HG03439 (cell line): ENCODE measurements around the gene ABHD5.
"Not testable (repeated sequence)": the region's sequence is repeated elsewhere in the genome, so short reads cannot be mapped to it uniquely, and the experiment has no call there.

Experiments used
- ATAC-seq: cut with Tn5 transposase; IDR thresholded peaks from one replicate; pipeline ENCODE4 v1.9.1; 2021; ENCODE audit warnings: mild to moderate bottlenecking, moderate library complexity; ENCODE audit not compliant: unreplicated experiment

The ABHD5 gene

DNA sequence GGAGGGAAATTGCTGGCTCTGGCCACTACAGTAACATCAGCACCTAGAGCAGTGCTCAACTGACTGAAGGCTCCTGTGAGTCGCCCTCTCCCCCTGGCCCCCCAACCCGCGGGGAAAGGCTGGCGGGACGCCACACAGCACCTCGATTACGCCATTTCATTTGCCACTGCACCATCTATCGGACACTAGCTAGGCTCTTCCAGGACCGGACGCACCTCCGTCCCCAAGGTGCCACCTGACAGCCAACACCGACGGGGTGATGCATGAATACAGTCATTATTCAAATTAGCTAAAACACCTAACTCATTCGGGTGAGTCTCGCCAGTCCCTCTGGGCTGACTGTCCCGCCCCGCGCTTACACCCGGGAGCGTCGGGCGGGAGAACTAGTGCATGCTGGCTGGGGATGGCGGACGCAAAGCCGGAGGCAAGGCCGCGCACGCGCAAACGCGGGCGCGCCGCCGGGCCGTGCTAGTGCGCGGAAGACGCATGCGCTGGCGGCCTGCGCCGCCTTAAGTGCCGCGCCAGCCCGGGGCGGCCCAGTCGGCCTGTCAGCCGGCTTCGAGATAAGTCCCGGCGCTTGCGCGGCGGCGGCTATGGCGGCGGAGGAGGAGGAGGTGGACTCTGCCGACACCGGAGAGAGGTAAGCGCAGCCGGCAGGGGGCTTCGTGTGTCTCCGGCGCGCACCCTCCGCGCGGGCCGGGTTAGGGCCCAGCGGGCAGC is at the start of gene ABHD5:
Gene ABHD5 (plus strand): TSS at position 539 of the 720 bp plus-strand sequence. CDS start 55 bp downstream, at position 594.
- peak; percentile 90 for ATAC-seq

DNA sequence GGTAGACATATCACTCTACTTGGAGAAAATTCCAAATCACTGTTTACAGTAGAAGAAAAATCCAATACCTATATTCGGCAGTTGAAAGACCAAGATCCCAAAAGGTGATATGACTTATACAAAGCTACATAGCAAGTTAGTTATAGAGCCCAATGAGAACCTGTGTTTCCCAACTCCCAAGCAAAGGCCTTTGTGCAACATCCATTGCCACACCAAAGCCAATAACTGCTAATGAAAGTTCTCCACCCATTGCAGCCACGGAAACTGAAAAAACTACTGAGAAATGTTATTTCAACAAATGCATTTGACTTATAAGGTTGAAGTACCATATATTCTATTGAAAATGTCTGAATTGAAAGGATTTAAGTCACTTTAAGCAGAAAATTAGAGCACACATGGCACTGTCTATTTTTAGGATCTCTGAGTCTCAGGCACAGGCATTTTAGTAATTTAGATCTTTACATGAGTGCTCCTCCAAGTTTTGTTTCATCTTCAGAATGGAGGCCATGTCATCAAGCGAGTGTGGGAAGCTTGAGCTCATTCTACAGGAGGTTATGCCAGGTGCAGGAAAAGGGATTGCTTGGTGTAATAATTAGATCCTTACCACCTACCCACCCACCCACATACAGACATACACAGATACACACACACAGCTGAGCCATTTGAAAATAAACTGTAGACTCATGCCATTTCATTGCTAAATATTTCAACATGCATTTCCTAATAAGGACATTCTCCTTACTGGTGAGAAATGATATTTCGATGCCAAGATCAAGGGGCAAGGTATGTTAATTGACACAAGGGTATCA is 49.2 kb upstream of the ABHD5 start:
- ATAC-seq, result no peak

DNA sequence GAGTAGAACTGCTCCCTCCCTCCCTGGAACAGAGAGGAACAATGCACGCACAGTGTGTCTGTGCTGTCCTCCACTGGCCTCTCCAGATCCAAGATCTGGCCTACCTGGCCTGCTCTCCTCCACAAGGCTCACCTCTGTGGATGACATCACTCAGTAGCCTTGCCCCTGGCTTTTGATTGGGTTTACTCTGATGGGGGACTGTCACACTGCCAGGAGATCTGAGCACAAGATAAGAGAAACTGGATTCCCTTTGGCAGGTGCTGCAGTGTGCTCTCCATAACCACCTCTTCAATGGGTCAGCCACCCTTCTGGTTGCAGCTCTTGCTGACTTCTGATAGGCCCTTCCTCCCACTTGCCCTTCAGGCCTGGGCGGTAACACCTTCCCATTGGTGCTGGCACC is 46.3 kb upstream of the ABHD5 start:
- no peak for ATAC-seq

DNA sequence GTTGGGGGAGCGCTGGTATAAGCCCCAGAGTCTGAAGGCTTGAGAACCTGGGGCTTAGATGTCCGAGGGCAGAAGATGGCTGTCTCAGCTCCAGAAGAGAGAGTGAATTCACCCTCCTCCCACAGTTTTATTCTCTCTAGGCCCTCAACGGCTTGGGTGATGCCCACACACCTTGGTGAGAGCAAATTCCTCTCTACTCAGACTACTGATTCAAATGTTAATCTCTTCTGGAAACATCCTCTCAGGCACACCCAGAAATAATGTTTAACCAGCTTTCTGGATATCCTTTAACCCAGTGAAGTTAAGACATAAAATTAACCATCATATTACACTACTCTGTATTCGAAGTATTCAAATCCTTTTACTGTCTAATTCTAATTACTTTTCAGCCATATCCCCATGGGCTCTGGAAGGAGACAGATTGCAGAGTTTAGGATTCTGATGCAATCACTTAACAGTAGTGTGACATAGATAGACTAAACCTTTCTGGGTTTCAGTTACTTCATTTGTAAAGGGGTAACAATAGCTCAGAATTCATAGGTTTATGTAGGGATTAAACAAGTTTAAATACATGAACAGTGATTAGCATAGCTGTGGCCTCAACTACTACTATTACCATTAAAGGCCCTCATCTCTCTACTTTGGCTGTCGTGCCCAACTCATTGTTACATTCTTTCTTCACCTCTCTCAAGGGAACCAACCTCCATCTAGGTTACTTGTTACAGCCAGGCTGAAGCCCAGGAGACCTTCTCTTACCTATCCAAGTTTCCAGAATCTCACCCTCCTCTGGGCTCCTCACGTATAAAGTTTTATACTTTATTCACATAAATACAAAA is 43.2 kb upstream of the ABHD5 start:
- ATAC-seq, result no peak

DNA sequence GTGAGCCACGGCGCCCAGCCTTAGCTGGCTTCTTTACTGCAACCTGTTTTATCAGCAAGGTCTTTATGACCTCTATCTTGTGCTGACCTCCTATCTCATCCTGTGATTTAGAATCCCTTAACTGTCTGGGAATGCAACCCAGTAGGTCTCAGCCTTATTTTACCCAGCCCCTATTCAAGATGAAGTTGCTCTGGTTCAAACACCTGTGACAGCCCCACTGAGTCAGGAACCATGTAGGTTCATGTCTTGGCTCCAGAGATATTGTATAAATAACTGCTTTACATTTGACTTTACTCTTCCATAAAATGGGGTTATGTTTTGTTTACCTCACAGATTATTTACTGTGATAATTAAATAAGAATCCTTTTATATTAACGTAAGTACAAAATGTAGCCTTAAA is 41.8 kb upstream of the ABHD5 start:
- ATAC-seq, result no peak

DNA sequence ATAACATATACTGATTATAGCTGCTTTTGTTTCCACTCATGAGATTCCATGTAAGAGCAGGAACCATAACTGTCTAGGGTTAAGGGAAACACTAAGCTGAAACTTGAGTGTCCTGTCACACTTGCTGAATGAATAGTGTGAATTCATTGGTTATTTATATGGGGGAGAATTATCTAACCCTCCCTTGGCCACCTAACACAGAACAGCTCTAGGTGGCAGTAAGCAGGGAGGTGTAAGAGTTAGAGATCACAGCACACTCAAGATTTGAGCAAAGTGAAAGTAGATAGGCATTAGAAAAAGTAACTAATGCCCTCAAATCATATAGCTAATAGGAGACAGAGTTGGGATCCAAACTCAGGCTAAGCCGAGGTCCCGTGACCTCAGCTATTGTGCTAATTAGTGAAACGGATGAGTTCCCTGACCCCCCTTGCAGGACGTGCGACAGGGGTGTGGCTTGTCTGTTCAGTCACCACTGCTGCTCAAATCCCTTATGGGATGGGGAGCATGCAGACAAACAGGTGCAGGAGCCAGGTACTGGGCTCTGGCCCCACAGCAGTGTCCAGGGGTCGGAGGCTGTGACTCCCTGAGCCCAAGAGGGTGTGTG is 41.3 kb upstream of the ABHD5 start:
- ATAC-seq, result no peak

DNA sequence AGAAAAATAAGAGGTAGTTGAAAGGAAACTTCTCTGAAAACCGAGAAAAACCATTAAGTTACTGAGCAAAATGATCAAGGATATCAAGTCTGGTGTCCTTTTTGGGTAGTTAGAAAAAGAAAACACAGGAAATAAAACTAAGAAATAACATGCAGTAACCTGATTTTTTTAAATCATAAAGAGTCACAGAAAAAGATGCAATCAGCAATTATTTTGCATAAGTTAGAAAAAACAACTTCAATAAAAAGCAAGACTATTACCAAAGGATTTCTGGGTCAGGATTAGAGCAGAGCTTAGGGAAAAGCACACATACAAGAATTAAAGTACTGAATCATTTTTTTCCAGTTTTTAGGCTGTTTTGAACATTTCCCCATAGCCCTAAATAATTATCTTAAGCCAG is 40.4 kb upstream of the ABHD5 start:
- ATAC-seq, result no peak

DNA sequence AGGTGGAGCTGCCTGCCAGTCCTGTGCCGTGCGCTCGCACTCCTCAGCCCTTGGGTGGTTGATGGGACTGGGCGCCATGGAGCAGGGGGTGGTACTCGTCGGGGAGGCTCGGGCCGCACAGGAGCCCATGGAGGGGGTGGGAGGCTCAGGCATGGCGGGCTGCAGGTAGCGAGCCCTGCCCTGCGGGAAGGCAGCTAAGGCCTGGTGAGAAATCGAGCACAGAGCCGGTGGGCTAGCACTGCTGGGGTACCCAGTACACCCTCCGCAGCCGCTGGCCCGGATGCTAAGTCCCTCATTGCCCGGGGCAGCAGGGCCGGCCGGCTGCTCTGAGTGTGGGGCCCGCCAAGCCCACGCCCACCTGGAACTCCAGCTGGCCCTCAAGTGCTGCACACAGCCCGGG is 34.3 kb upstream of the ABHD5 start:
- not testable (repeated sequence) for ATAC-seq

DNA sequence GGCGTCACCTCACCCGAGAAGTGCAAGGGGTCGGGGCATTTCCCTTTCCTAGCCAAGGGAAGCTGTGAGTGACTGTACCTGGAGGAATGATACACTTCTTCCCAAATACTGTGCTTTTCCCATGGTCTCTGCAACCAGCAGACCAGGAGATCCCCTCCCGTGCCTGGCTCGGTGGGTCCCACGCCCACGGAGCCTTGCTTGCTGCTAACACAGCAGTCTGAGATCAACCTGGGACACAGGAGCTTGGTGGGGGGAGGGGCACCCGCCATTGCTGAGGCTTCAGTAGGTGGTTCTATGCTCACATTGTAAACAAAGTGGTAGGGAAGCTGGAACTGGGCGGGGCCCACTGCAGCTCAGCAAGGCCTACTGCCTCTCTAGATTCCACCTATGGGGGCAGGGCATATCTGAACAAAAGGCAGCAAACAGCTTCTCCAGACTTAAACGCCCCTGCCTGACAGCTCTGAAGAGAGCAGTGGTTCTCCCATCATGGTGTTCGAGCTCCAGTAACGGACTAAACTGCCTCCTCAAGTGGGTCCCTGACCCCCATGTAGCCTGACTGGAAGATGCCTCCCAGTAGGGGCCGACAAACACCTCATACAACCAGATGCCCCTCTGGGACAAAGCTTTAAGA is 31.4 kb upstream of the ABHD5 start:
- ATAC-seq, result no peak

DNA sequence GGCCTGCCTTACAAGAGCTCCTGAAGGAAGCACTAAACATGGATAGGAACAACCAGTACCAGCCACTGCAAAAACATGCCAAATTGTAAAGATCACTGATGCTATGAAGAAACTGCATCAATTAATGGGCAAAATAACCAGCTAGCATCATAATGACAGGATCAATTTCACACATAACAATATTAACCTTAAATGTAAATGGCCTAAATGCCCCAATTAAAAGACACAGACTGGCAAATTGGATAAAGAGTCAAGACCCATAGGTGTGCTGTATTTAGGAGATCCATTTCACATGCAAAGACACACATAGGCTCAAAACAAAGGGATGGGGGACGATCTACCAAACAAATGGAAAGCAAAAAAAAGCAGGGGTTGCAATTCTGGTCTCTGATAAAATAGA is 29.4 kb upstream of the ABHD5 start:
- not testable (repeated sequence) for ATAC-seq

DNA sequence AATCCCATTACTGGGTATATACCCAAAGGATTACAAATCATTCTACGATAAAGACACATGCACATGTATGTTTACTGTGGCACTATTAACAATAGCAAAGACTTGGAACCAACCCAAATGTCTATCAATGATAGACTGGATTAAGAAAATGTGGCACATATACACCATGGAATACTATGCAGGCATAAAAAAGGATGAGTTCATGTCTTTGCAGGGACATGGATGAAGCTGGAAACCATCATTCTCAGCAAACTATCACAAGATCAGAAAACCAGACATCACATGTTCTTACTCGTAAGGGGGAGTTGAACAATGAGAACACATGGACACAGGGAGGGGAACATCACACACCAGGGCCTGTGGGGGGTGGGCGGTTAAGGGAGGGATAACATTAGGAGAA is 25.7 kb upstream of the ABHD5 start:
- ATAC-seq, result not testable (repeated sequence)

DNA sequence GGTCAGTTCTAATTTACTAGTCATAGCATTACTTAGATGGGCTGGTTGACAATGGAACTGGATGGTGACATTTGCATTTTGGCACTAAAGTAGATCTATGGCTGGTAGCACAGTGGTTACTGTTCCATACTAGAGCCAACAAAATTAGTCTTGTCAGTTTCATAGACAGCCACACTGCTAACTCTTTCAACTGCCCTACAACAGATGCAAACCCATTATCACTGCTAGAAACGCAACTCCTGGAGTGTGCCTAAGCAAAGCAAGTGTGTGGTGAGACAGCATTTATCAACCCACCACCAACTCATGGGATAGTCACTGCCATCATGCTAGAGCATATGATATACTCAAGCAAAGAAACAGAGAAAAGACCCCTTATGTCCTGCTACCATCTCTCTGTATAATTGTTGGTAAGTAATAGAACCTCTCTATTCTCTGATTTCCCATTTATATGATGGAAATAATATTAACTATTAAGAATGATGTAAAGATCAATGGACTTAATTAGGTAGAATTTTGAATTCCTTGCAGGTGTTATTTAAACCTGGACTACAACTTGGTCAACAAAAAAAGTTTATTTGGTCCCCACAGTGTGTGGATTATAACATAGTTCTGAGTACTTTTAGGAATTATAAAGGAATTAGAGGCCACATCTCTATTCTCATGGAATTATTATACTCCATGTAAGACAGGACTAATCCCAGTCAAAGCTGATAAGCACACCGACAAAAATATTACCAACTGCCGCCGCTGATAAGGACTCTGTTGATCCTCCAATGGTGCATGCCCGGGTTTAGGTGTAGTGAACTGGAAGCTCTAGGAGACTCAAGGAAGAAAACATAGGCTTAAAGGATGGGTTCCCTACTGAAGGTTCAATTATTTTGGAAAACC is 19.9 kb upstream of the ABHD5 start:
- ATAC-seq, result no peak

DNA sequence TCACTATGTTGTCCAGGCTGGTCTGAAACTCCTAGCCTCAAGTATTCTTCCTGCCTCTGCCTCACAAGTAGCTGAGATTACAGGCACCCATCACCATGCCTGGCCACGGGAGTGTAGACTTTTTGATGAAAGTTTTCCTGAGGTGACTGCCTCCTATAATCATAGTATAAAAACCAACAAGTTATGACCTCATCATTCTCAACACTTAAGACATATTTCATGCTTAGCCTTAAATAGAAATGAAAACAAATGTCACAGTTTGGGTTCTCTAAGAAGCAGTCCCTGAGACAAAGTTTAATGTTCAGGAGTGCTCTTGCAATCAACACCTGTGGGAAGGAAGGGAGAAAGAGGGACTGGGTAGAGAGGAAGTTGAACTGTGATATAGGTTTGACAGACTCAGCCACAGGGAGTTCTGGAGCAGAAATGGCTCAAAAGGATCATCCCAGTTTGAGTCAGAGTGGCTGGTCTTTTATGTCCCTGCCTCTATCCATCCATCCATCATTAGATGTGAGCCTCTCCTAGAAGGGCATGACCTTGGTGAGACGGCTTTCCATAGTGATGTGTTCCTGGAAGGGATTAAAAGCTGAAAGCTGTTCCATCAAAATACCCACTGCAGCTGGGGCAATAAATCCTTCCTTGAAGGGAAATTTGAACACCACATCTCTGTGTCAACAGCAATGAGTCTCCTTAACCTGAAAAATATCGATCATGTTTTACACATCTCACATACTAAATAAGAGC is 16.2 kb upstream of the ABHD5 start:
- ATAC-seq, result no peak

DNA sequence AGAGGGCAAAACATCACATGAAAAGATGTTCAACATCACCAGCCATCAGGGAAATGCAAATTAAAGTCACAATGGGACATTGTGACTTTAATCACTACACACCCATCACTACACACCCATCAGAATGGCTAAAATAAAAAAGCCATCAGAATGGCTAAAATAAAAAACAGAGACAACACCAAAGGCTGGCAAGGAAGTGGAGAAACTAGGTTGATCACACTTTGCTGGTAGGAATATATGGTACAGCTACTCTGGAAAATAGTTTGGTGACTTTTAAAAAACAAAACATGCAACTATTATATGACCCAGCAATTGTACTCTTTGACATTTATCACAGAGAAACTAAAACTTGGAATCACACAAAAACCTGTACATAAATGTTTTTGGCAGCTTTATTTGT is 15.1 kb upstream of the ABHD5 start:
- no peak for ATAC-seq

DNA sequence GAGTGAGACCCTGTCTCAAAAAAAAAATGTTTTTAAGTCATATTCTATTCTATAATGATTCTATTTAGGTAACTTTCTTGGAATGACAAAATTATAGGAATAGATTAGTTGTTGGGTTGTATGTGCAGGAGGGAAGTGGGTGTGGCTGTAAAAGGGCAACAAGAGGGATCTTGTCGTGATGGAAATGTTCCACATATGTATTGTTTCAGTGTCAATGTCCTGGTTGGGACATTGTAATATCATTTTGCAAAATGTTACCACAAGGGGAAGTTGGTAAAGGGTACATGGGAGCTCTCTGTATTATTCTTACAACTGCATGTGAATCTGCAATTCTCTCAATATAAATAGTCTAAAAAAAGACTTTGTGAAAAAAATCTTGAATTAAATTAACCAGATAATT is 14.3 kb upstream of the ABHD5 start:
- ATAC-seq, result no peak

DNA sequence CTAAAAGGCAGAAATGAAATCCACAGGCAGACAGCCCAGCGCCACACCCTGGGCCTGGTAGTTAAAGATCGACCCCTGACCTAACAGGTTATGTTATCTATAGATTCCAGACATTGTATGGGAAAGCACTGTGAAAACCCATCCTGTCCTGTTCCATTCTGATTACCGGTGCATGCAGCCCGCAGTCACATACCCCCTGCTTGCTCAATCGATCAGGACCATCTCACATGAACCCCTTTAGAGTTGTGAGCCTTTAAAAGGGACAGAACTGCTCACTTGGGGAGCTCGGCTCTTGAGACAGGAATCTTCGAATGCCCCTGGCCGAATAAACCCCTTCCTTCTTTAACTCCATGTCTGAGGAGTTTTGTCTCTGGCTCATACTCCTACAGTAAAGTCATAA is 12.4 kb upstream of the ABHD5 start:
- ATAC-seq, result not testable (repeated sequence)

DNA sequence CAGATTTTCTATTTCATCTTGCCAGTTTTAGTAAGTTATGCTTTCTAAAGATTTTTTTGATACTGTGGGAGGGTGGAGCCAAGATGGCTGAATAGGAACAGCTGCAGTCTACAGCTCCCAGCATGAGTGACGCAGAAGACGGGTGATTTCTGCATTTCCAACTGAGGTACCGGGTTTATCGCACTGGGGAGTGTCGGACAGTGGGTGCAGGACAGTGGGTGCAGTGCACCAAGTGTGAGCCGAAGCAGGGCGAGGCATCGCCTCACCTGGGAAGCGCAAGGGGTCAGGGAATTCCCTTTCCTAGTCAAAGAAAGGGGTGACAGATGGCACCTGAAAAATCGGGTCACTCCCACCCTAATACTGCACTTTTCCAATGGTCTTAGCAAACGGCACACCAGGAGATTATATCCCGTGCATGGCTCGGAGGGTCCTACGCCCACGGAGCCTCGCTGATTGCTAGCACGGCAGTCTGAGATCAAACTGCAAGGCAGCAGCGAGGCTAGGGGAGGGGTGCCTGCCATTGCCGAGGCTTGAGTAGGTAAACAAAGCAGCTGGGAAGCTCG is 11.8 kb upstream of the ABHD5 start:
- not testable (repeated sequence) for ATAC-seq

DNA sequence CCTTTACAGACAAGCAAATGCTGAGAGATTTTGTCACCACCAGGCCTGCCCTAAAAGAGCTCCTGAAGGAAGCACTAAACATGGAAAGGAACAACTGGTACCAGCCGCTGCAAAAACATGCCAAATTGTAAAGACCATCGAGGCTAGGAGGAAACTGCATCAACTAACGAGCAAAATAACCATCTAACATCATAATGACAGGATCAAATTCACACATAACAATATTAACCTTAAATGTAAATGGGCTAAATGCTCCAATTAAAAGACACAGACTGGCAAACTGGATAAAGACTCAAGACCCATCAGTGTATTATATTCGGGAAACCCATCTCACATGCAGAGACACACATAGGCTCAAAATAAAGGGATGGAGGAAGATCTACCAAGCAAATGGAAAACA is 9.9 kb upstream of the ABHD5 start:
- not testable (repeated sequence) for ATAC-seq

DNA sequence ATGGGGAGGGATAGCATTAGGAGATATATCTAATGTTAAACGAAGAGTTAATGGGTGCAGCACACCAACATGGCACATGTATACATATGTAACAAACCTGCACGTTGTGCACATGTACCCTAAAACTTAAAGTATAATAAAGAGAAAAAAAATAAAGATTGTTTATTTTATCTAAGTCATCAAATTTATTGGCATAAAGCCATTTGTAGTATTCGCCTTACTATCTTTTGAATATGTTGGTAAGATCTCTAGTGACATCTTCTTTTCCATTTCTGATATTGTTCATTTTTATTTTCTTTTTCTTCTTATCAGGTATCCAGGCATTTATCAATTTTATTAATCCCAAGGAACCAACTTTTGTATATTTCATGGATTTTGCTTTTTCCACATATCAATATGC is 5.8 kb upstream of the ABHD5 start:
- ATAC-seq, result no peak
